ENCODE results near the gene TEX48. TPM values are rescaled to one million over a fixed set of nuclear protein-coding genes. Genes with fewer than 3 reads are reported as not detected.
A peak's percentile ranks its signal among the peaks of the same experiment; 100 is the strongest.

TEX48 gene
- total and polyA plus RNA-seq, 2 experiments from 2014 or later, result not detected

- in situ Hi-C loops (cut with MboI), result loop anchor here (5.0 kb wide), 1 partner anchor 232 kb away; no protein-coding TSS in a partner anchor
- no peak overlapping the region for H3K4me3 ChIP-seq
- H3K9me2 ChIP-seq (ENCODE audit: insufficient read depth), result no peaks in the 10 kb centered on the region
- H2AFZ ChIP-seq, result no peak overlapping the region
- H3K9ac ChIP-seq, result no peak overlapping the region
- no peak for TF ChIP-seq EZH2 (IDR thresholded peaks at IDR 0.05; ENCODE audit: insufficient read depth, poor library complexity, severe bottlenecking)
- no peak for TF ChIP-seq EZH2phosphoT487 (IDR thresholded peaks at IDR 0.05; ENCODE audit: insufficient read depth, low read depth)
- H4K20me1 ChIP-seq (ENCODE audit: insufficient read depth), result no peaks in the 10 kb centered on the region
- H3F3A ChIP-seq (ENCODE audit: insufficient read depth), result peaks cover 34% of the 10 kb centered on the region
- no peaks in the 10 kb centered on the region for H3K9me3 ChIP-seq (ENCODE audit: low read depth)
- H3K36me3 ChIP-seq (ENCODE audit: low read depth), result no peaks in the 10 kb centered on the region
- no peaks in the 10 kb centered on the region for H3K27me3 ChIP-seq (replicated peaks; ENCODE audit: insufficient read depth)
- no peak overlapping the region for H3K4me2 ChIP-seq (ENCODE audit: unreplicated experiment)
- H3K4me1 ChIP-seq (ENCODE audit: insufficient read depth), result peaks cover 30% of the 10 kb centered on the region
- no peaks in the 10 kb centered on the region for H3K79me2 ChIP-seq (ENCODE audit: insufficient read depth)
- H3K27ac ChIP-seq, result no peak overlapping the region
- WGBS, 2 experiments (ENCODE audit: low coverage in 1 of 2, low lambda C conversion rate in 2 of 2, missing lambda C conversion rate in 2 of 2), result 77 to 91% methylated on average over 3 of the region's 3 CpGs
- peak; percentile 53 for DNase-seq
Observed at GRCh38 chr9:114674798-114675540, 7.0 kb downstream of the TEX48 start.

GRCh38 chr9:114674076-114674797 lies 7.8 kb downstream of the TEX48 start:
- TF ChIP-seq EZH2 (IDR thresholded peaks at IDR 0.05; ENCODE audit: insufficient read depth, poor library complexity, severe bottlenecking) (no peak), EZH2phosphoT487 (IDR thresholded peaks at IDR 0.05; ENCODE audit: insufficient read depth, low read depth) (no peak)
- in situ Hi-C loops (cut with MboI), result no loop called here
- DNase-seq, result no peak
- Histone ChIP-seq H3K9me2 (ENCODE audit: insufficient read depth) (no peaks in the 10 kb centered on the region), H3K27me3 (replicated peaks; ENCODE audit: insufficient read depth) (no peaks in the 10 kb centered on the region), H3F3A (ENCODE audit: insufficient read depth) (peaks cover 28% of the 10 kb centered on the region), H3K4me3 (no peak overlapping the region), H3K36me3 (ENCODE audit: low read depth) (no peaks in the 10 kb centered on the region), H3K9ac (no peak overlapping the region), H3K4me1 (ENCODE audit: insufficient read depth) (peaks cover 29% of the 10 kb centered on the region), H3K4me2 (ENCODE audit: unreplicated experiment) (no peak overlapping the region), H4K20me1 (ENCODE audit: insufficient read depth) (no peaks in the 10 kb centered on the region), H3K79me2 (ENCODE audit: insufficient read depth) (no peaks in the 10 kb centered on the region), H3K9me3 (ENCODE audit: low read depth) (no peaks in the 10 kb centered on the region), H3K27ac (no peak overlapping the region), H2AFZ (no peak overlapping the region)
- 88 to 91% methylated on average over 2 of the region's 2 CpGs for WGBS, 2 experiments (ENCODE audit: low coverage in 1 of 2, low lambda C conversion rate in 2 of 2, missing lambda C conversion rate in 2 of 2)

- peak; percentile 20 for DNase-seq
- in situ Hi-C loops (cut with MboI), result no loop called here
Observed at GRCh38 chr9:114671605-114672004, 10.4 kb downstream of the TEX48 start.

GRCh38 chr9:114669961-114670360 lies 12.0 kb downstream of the TEX48 start:
- Histone ChIP-seq H3K36me3 (ENCODE audit: low read depth) (no peaks in the 10 kb centered on the region), H3F3A (ENCODE audit: insufficient read depth) (0 out of 2 replicates have a peak, but pooled peaks cover 6% of the 10 kb centered on the region)
- in situ Hi-C loops (cut with MboI), result no loop called here

More at GRCh38 chr9:114671605-114672004, 10.4 kb downstream of the TEX48 start:
- H3F3A ChIP-seq (ENCODE audit: insufficient read depth), result 0 out of 2 replicates have a peak, but pooled peaks cover 6% of the 10 kb centered on the region
- H3K9me2 ChIP-seq (ENCODE audit: insufficient read depth), result no peaks in the 10 kb centered on the region
- no peaks in the 10 kb centered on the region for H3K36me3 ChIP-seq (ENCODE audit: low read depth)
- no peak overlapping the region for H3K4me2 ChIP-seq (ENCODE audit: unreplicated experiment)
- H3K79me2 ChIP-seq (ENCODE audit: insufficient read depth), result no peaks in the 10 kb centered on the region
- TF ChIP-seq EZH2 (IDR thresholded peaks at IDR 0.05; ENCODE audit: insufficient read depth, poor library complexity, severe bottlenecking), result no peak
- no peak for TF ChIP-seq EZH2phosphoT487 (IDR thresholded peaks at IDR 0.05; ENCODE audit: insufficient read depth, low read depth)
- H2AFZ ChIP-seq, result no peak overlapping the region
- peaks cover 5% of the 10 kb centered on the region; the same call in 1 of the 2 replicates for H3K4me1 ChIP-seq (ENCODE audit: insufficient read depth)
- 31 to 35% methylated on average over 1 of the region's 1 CpG for WGBS, 2 experiments (ENCODE audit: low coverage in 1 of 2, low lambda C conversion rate in 2 of 2, missing lambda C conversion rate in 2 of 2)
- no peak overlapping the region for H3K27ac ChIP-seq
- no peak overlapping the region for H3K4me3 ChIP-seq
- no peak overlapping the region for H3K9ac ChIP-seq
- no peaks in the 10 kb centered on the region for H3K27me3 ChIP-seq (replicated peaks; ENCODE audit: insufficient read depth)
- H4K20me1 ChIP-seq (ENCODE audit: insufficient read depth), result no peaks in the 10 kb centered on the region
- H3K9me3 ChIP-seq (ENCODE audit: low read depth), result no peaks in the 10 kb centered on the region

More at GRCh38 chr9:114669961-114670360, 12.0 kb downstream of the TEX48 start:
- no peak overlapping the region for H3K4me2 ChIP-seq (ENCODE audit: unreplicated experiment)
- no peak overlapping the region for H3K4me3 ChIP-seq
- no peak overlapping the region for H3K9ac ChIP-seq
- H3K27ac ChIP-seq, result no peak overlapping the region
- H4K20me1 ChIP-seq (ENCODE audit: insufficient read depth), result no peaks in the 10 kb centered on the region
- H3K27me3 ChIP-seq (replicated peaks; ENCODE audit: insufficient read depth), result no peaks in the 10 kb centered on the region
- no peak for TF ChIP-seq EZH2 (IDR thresholded peaks at IDR 0.05; ENCODE audit: insufficient read depth, poor library complexity, severe bottlenecking)
- no peak for TF ChIP-seq EZH2phosphoT487 (IDR thresholded peaks at IDR 0.05; ENCODE audit: insufficient read depth, low read depth)
- no peaks in the 10 kb centered on the region for H3K9me3 ChIP-seq (ENCODE audit: low read depth)
- no peaks in the 10 kb centered on the region for H3K9me2 ChIP-seq (ENCODE audit: insufficient read depth)
- peaks cover 3% of the 10 kb centered on the region; the same call in 1 of the 2 replicates for H3K4me1 ChIP-seq (ENCODE audit: insufficient read depth)
- H3K79me2 ChIP-seq (ENCODE audit: insufficient read depth), result no peaks in the 10 kb centered on the region
- no peak overlapping the region for H2AFZ ChIP-seq
- DNase-seq, result no peak

Measured in GM23248 (cell line).